GM20000 (cell line): ENCODE data around the gene TMEM175.

Experiments
- DNase-seq: peaks from one replicate; pipeline ENCODE4 v3.0.0; 2012; ENCODE audit warnings: low spot score
- TF ChIP-seq, protein P1 (sequence below): IDR thresholded peaks from 2 replicates; pipeline ENCODE4 v1.5.1; 2012; ENCODE audit warnings: mild to moderate bottlenecking, control low read depth; ENCODE audit errors: extremely low read depth, missing control alignments

The TMEM175 gene

DNA sequence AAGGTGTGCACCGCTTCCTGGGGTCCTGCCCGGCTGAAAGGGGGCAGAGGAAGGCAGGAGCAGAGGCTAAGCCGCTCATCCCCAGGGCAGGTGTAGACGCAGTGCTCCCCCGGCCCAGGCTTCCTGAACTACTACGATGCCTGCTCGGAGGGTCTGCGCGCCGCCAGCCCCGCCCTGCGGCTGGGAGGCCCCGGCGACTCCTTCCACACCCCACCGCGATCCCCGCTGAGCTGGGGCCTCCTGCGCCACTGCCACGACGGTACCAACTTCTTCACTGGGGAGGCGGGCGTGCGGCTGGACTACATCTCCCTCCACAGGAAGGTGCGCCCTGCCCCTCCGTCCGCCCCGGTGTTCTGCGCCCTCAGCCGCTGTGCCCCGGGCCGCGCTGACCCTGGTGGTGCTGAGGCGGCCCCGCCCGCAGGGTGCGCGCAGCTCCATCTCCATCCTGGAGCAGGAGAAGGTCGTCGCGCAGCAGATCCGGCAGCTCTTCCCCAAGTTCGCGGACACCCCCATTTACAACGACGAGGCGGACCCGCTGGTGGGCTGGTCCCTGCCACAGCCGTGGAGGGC lies 69.4 kb downstream of the TMEM175 start:
- DNase-seq = no peak
- TF ChIP-seq, protein P1, sequence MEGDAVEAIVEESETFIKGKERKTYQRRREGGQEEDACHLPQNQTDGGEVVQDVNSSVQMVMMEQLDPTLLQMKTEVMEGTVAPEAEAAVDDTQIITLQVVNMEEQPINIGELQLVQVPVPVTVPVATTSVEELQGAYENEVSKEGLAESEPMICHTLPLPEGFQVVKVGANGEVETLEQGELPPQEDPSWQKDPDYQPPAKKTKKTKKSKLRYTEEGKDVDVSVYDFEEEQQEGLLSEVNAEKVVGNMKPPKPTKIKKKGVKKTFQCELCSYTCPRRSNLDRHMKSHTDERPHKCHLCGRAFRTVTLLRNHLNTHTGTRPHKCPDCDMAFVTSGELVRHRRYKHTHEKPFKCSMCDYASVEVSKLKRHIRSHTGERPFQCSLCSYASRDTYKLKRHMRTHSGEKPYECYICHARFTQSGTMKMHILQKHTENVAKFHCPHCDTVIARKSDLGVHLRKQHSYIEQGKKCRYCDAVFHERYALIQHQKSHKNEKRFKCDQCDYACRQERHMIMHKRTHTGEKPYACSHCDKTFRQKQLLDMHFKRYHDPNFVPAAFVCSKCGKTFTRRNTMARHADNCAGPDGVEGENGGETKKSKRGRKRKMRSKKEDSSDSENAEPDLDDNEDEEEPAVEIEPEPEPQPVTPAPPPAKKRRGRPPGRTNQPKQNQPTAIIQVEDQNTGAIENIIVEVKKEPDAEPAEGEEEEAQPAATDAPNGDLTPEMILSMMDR = no peak

GRCh38 chr4:1002131-1002630 lies 69.9 kb downstream of the TMEM175 start:
- TF ChIP-seq, protein P1 = no peak
- DNase-seq = no peak

- TF ChIP-seq, protein P1 = no peak
- no peak for DNase-seq
Measured at GRCh38 chr4:1002631-1003251, 70.5 kb downstream of the TMEM175 start.

DNA sequence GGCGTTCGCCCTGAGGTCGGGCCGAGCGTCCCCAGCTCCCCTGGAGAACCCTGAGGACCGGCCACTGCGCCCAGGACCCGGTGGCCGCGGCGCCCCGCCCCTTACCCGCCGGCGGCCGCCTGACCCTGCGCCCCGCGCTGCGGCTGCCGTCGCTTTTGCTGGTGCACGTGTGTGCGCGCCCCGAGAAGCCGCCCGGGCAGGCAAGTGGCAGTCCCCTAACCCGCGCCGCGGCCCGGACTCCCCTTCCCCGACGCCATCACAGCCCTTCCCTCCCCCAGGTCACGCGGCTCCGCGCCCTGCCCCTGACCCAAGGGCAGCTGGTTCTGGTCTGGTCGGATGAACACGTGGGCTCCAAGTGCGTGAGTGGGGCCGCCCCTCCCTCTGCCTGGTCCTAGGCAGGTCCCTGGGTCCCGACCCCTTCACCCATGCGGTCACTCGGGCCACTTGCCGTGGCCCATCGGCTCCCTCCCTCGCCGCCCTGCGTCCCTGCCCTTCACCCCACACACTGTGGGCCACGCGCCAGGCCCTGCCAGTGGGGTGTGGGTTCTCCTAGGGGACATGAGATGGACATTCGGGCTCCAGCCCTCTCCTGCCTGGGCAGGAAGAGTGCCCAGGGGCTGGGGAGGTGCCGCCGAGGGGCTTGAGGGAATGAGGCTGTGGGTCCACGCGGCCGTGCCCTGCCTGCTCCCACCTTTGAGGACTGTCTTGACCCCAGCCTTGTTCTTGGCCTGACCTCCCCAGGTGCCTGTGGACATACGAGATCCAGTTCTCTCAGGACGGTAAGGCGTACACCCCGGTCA lies 71.2 kb downstream of the TMEM175 start:
- TF ChIP-seq, protein P1 = no peak
- DNase-seq = no peak

DNA sequence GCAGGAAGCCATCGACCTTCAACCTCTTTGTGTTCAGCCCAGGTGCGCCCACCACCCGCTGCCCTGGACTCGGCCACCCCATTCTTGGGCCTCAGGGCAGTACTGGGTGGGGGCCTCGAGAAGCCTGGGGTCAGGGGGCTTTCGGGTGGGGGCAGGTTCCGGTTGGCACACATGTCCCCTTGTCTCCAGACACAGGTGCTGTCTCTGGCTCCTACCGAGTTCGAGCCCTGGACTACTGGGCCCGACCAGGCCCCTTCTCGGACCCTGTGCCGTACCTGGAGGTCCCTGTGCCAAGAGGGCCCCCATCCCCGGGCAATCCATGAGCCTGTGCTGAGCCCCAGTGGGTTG lies 71.8 kb downstream of the TMEM175 start:
- TF ChIP-seq, protein P1 = no peak
- DNase-seq = no peak

GRCh38 chr4:1004557-1005485 lies 72.6 kb downstream of the TMEM175 start:
- TF ChIP-seq, protein P1 = no peak
- no peak for DNase-seq
